Ecto neural progenitor cell (in vitro differentiated cells): ENCODE measurements around the gene MPZ.
A peak's percentile ranks its signal among the peaks of the same experiment; 100 is the strongest.
"Not testable (repeated sequence)": the region's sequence is repeated elsewhere in the genome, so short reads cannot be mapped to it uniquely, and the experiment has no call there.

Experiments
- DNase-seq: peaks from one replicate; pipeline ENCODE4 v3.0.0-alpha.2; 2018; ENCODE audit warnings: low spot score

The MPZ gene

GRCh38 chr1:161309868-161310267, at the start of gene MPZ:
TSS of gene MPZ (minus strand) at chr1:161309968. CDS start at chr1:161309905, 63 bp downstream.
- DNase-seq = no peak

- DNase-seq = no peak
These were observed 49.5 kb upstream of the MPZ start for GRCh38 chr1:161359291-161359690.

DNA sequence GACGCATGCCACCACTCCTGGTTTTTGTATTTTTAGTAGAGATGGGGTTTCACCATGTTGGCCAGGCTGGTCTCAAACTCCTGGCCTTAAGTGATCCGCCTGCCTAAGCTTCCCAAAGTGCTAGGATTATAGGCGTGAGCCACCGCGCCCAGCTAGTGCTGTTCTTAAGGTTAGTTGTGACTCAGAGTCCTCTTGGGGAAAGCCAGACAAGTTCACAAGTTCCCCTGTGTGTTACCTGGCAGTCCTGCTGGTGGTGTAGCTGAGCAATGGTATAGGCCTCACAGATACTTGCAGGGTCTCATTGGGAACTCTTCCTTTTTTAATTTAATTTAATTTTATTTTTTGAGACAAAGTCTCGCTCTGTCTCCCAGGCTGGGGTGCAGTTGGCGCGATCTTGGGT, 47.3 kb upstream of the MPZ start:
- no peak for DNase-seq

DNA sequence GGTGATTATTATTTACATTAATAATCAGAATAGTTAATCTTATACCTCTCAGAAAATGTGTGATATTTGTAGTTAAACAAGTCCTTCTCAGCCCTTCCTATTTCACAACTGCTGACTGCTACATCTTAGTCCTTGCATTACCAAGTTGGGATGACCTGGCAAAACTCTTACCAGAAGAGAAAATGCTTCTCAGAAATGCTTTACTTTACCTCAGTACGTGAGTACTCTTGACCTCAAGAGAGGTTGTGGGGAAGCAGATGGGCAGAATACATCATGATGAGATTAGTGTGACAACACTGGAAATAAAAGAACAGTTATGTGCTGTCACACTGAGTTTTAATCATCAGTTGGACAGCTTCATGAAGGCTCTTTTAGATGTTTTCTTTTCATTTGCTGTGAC, 41.7 kb upstream of the MPZ start:
- no peak for DNase-seq

- no peak for DNase-seq
These were observed 40.9 kb upstream of the MPZ start for GRCh38 chr1:161350671-161351070.

DNA sequence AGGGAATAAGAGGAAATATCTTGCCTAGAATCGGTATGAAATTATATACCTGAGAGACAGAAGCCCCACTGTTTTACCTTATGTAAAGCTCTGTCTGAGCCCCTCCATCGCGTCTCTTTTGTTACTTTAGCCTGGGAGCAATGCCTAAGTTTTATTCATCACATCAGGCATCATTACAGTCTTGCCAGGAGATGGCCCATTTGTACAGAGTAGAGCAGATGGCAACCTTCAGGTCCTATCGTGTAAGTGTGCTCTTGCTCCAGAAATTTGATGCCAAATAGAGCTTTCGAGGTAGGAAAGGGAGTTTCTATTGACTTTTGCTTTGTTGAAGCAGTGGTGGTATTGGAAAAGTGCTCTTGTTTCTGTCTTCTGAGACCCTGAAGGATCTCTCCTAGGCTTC, 33.1 kb upstream of the MPZ start:
- no peak for DNase-seq

DNA sequence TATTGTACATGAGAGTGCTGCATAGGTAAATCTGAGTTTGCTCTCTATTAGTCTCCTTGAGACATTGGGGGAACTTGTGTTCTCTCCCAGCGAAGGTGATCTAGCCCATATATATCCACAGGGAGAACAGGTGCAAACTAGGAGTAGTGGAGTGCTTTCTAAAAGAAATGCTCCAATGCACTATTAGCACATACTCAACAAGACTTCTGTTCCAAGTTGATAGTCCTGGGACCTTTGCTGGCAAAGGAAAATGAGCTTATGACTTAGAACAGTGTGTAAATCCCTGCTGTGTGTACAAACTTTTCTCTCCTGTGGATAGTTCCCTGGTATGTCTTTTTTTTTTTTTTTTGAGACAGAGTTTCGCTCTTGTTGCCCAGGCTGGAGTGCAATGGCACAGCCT, 32.4 kb upstream of the MPZ start:
- DNase-seq = no peak

DNA sequence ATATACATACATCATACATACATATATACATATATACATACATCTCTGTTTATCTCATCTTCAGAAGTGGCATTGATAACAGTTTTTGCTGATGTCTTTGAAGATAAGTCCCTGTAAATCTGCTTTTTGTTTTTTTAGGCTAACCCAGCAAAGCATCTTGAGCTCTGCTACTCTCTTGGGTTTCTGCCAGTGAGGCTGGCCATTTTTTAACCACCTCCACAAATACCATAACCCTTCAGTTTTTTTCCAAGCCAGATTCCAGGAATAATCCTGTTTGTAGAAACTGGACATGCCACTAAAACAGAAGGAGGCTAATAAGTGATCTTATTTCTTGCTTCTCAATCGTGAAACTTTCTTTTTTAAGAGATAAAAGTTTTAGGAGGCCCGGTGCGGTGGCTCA, 26.0 kb upstream of the MPZ start:
- no peak for DNase-seq

DNA sequence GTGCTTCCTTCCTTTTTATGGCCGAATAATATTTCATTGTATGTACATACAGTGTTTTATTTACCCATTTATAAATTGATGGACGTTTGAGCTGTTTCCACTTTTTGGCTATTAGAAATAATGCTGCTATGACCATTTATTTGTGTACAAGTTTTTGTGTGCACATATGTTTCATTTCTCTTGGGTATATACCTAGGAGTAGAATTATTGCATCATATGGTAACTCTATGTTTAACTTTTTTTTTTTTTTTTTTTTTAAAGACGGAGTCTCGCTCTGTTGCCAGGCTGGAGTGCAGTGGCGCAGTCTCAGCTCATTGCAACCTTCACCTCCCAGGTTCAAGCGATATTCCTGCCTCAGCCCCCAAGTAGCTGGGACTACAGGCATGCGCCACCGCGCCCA, 23.4 kb upstream of the MPZ start:
- no peak for DNase-seq

- DNase-seq = no peak
These were observed 20.6 kb upstream of the MPZ start for GRCh38 chr1:161330346-161330745.

GRCh38 chr1:161324020-161324419, 14.3 kb upstream of the MPZ start:
- DNase-seq = no peak

GRCh38 chr1:161315841-161316674, 6.3 kb upstream of the MPZ start:
- not testable (repeated sequence) for DNase-seq

DNA sequence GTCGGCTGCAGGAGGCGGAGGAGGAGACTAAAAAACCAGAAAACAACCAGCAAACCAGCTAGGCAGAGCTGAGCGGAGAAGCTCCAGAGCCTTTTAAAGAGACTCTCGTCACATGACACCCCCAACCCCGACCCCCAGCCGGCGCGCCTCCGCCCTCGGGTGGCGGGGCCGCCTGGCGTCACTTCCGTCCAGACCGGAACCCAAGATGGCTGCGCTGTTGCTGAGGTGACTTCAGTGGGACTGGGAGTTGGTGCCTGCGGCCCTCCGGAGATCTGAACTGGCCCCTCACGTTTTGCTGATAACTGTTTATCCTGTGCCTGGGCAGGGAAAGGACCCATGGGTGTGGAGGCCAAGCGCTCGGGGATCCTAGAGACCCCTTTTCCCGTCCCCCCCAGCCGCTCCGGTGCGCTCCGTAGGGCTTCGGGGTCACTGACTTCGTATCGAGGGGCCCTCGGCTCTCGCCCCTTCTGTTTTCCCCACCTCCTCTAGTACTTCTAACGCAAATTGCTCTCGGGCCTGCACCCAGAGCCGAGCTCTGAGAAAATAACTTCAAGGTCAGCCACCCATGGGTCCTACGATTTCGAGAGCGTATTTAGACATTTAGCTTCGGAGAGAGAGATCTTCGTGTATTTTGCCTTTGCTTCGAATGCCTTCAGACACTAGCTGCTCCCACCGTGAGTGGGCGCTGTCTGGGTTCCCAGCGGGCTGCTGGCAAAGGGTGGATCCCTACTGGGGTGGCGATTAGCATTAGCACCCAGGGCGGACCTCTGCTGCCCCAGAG, 4.6 kb upstream of the MPZ start, which contains the start of gene SDHC:
SDHC (plus strand) TSS at position 181 of the 781 bp plus-strand sequence; CDS start at position 206, 25 bp downstream.
- DNase-seq = peak; percentile 92

DNA sequence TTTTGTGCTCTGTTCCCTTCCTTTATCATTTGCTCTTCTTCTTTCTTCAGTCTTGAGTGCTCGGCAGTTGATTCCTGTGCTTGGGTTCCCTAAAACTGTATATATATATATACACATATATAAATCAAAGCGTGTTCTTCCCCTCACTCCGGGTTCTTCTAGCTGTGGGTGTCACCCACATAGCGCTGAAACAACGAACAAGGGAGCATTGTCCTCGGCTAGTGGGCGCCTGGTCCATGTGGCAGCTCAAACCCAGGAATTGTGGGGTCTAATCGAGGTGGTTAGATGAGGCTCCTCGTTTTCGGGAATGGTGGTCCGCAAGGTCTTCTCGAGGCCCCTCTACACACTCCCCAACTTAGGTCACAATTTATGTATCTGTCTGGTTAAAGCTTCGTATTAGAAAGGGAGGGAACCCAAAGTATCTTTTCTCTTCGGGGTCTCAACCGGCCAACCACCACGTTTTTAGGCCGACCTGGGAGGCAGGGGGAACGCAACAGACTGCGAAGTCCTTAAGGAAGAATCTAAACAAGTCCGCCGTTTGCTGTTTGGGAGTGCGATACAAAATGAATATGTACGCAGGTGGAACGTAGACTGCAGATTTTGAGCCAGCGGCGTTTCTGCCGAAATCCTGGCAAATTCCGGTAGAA, 3.9 kb upstream of the MPZ start:
- no peak for DNase-seq

GRCh38 chr1:161311595-161312181, 1.9 kb upstream of the MPZ start:
- no peak for DNase-seq

DNA sequence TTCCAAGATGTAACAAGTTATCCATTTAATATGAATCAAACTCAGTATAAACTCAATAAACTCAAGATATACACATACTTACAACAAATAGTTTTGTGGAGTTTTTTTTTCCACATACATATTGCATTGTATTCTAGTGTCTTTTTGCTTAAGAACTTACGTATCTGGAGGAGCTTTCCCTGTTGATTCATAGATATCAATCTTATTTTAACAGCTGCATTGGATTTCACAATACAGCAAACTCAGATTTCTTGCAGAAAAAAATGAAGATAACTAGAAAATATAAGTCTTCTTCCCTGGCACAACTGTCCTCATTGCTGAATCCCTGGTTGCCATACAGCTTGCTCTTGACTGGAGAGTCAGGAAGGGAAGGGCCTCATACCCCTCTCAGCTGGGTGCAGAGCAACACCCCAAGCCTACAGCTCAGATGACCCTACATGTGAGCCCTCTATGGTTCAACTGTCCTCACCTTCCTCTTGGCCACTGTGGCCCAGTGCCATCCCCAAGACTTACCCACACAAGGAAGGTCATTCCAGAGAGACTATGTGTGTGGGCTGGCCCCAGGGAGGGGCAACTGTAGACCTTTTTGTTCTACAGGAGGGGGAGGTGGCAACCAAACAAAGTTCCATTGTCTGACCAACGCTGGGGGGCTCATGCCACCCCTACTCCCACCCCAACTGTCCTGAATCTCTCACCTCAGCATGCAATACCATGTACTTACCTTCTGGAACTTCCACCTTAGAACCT, 1.7 kb downstream of the MPZ start:
- DNase-seq = no peak

DNA sequence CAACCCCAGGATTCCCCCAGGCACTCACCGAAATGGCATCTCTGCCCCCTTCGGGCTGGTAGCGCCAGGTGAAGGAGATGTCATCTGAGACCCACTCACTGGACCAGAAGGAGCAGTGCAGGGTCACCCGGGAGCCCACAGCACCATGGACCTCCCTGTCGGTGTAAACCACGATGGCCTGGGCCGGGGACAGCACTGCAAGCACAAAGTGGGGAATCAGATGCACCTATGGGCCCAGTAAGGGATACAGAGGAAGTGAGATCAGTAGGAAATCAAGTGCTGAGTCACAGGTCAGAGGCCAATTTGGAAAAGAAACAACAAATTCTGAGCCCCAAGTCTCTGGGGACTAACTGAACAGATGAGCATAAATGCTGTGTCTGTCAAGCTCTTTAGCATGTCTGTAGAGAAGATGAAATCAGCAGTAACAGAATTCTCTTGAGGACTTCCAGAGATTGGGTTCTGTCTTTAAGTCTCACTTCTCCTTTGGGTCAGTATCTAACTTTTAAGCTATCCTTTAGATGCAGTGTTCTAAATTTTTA, 2.5 kb downstream of the MPZ start:
- DNase-seq = no peak

- peak; percentile 89 for DNase-seq
These were observed 3.8 kb downstream of the MPZ start for GRCh38 chr1:161305867-161306519.

- no peak for DNase-seq
These were observed 4.6 kb downstream of the MPZ start for GRCh38 chr1:161304927-161305866.

GRCh38 chr1:161300478-161300877, 9.3 kb downstream of the MPZ start:
- no peak for DNase-seq
